NCI-H1092 (cell line): Measurements from ENCODE around the gene NCKAP5.

Source experiments
- DNase-seq: peaks from one replicate; lab custom pipeline; 2025; lab: John Stamatoyannopoulos, UW

The NCKAP5 gene

DNA sequence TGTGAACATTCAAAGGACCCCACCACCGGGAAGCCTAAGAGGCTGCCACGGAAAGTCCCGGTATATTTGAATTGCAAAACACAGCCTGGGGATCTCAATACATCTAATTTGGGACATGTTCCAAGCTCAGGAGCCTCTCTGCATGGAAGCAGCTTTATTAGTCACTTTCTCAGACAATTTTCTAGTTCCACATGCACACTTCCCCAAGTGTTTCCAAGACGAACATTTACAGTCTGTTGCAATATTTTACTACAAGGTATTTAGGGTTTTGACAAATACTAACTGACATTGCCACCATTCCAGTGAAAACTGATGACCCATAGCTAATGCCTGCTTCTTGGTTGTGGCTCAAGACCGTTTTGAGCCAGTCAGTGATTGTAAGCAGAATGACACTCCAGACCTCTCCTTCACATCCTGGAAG, 145.3 kb downstream of the NCKAP5 start:
- DNase-seq: no peak

DNA sequence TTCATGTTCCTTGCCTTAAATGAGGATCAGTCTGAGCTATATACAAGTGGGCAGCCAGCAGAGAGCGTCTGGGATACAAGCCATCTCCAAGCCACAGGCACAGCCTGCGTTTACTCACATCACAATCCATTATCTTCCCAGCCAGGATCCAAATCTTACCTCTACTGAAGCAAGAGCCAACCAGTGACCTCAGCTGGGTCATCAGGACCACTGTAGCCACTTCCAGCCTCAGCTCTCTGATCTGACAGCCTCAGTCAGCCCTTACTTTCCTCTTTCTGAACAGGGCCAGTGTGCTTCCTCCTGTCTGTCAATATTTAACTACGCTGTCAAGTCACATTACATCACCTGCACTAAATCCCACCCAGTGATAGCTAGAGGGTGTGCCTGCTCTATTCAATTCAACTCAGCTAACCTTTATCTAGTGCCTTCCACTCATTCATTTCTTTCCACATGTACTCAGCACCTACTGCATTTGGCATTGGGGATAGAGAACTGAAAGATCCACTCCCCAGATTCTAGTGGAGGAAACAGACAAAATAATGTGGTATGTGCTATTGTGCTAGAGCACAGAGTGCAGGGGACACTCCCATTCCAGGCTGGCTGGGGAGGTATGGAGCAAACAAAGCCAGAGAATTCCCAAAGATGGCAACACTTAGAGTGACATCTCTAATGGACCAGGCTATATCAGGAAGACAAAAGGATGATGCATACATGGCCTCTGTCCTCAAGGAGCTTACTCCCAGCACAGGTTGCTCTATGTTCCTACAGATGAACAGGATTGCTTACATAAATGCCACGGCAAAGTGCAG, 146.5 kb downstream of the NCKAP5 start:
- DNase-seq: peak; percentile 8

DNA sequence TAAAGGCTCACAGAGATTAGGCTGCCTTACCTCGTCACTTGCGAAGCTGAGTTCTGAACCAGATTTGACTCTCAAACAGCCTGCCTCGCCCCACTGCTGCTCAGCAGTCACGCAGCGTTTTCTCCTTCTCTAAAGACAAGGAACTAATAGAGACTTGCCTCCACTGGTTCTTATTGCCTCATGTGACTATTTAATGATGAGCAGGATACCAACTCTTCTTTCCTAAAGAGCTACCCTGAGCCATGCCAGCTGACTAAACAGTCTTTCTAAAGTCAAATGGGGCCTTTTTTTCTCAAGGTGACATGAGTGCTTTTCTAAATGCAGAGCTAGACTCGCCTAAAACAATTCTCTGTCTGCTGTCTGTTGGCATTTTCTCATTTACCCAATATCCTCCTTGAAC, 147.5 kb downstream of the NCKAP5 start:
- DNase-seq: no peak

DNA sequence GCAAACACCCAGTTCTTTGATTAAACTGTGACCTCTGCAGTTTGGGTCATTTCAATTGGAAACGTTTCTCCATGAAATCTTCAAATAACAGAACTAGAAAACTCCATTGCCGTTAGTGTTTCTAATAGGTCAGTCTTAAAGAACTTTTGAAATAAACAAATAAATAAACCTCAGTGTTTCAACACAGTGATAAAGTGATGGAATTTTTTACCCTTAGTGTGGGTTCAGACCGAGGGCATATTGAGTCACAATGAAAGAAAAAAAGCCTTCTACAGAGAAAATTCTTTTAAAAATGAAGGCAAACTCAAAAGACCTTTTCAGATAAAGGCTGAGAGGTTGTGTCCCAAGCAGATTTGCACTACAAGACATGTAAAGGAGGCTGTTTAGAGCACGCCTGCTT, 149.6 kb downstream of the NCKAP5 start:
- DNase-seq: no peak

DNA sequence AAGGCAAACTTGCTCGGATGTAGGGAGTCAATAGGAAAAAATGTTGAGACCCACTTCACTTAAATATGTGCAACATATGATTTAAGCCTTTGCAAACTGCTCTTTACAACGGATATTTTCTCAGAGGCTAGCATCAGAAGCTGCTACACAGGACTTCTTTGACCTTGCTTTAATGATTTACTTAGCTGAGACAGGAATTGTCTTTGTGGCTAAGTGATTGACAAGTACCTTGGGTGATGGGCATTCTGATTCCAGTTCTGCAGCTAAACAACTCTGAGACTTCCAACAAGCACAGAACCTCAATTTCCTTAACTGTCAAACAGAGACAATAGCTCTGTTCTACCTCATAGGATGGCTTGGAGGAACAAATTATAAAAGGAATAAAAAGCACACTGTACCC, 150.2 kb downstream of the NCKAP5 start:
- DNase-seq: no peak

DNA sequence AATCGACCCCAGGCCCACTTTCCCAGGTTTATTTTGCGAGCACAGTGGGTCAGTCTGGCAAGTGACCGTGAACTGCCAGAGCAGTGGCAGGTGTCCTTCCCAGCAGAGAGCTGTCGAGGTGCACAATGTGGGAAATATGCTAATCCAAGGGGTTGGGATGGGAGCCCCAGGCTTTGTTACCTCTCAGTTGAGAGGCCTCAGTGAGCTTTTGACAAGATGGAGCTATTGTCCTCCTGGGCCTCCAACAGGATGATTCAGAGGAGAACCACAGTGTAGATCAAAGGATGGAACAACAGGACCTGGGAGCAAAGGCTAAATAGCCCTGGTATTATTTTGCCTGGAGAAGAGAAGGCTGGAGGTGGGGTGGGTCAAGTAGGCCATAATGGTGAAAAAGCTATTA, 150.8 kb downstream of the NCKAP5 start:
- no peak for DNase-seq

DNA sequence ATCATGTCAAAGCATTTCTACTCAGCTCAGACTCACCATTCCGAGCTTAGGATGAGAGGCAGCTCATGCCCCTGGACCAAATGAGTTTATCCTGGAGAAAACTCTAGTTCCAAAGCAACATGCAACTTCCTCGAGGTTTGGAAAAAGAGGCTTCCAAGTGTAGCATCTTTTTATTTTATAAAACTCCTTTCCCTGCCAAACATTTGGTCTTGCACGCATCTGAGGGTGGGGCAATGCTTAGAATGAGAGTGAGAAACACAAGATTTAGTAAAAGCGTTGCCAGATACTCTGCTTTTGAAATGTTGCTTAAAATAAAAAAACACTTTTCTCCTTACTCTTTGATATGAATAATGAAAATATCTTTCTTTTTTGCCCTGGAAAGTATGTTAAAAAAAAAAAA, 151.5 kb downstream of the NCKAP5 start:
- DNase-seq: no peak

DNA sequence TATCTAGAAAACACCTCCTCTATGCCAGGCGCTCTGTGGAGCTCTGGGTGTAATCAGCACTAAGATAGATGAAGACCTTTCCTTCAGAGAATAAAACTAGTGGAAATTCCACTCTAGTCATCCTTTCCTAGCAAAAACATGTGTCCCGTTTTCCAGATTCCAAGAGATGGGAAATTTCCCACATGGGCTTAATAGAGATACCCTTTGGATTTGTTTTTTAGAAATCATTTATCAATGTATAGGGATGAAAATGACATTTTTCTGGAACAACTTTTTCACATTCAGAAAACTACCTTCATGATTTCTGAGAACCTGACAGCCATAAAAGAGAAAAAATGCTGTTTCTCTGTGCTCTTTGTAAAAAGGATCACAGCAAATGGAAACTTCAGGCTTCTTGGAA, 152.1 kb downstream of the NCKAP5 start:
- no peak for DNase-seq

DNA sequence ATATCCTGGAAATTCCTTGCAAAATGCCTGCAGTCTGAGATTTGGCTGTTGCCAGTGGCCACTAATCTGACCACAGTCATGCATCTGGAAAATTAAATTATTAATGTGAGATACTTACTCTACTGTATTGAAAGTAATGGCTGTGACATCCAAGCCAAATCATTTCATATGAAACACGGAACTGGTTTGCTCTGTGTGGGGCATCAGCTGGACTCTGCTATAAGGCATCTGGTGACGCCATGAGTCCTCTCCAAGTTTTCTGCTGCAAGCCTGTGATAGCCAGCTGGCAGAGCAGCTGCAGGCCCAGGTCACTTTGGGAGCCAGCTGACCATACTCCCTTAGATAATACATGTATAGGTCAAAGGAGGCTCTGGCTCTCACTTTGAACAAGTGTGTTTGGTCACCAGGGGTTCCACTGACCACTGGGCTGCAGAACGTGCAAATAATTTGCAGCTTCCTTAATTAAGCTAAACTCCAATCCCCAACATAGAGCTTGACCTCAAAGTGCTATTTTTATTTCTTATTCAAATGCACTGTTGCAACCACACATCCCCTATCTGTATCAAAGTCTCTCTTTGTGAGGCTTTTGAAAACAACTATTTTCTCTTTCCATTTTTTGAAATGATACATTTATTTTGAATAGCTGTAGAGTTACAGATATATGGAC, 152.9 kb downstream of the NCKAP5 start:
- no peak for DNase-seq

DNA sequence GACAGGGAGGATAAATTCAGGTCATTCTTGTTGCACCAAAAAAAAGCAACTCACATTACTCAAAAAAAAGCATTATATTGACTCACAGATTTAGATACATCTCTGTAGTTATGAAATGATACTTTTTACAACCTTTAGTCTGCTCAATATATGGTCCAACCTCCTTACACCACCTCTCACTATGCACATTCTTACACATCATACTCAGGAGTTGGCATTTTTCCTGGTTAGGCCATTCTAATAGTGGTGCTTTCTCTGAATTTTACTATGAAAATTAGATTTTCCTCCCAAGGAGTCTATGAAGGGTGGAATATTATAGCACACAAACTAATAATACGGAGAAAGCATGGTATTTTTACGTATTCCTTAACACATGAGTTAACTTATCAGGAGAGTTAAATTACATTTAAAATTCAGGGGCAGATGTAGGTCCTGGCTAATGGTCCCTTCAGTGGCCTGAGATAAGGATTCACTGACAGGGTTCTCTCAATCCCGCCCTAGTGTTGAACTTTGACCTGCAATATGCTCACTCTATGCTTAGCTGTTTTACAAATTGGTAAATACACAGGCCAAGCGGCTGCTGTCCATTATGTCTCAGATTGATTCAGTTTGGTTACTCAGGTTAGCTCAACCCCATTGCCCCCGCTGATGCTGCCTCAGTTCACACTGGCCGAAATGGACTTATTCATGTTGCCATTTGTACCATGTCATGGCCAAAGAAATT, 153.6 kb downstream of the NCKAP5 start:
- DNase-seq: no peak

DNA sequence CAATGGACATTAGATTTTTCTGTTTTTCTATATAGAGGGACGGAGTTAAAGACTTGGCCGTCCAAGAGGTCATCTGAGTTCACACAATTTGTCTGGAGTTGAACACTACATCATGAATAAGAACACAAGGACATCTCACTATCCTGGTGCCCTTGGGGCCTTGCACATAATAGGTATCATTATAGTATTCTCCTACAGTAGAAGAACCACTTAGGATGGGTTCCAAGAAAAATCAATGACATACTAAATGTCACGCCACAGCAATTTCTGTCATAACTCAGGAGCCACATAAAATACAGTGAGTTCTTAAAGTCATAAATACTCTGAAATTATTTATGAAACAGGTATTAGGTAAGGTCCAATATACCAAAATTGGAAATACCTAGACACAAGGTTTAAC, 154.4 kb downstream of the NCKAP5 start:
- no peak for DNase-seq

DNA sequence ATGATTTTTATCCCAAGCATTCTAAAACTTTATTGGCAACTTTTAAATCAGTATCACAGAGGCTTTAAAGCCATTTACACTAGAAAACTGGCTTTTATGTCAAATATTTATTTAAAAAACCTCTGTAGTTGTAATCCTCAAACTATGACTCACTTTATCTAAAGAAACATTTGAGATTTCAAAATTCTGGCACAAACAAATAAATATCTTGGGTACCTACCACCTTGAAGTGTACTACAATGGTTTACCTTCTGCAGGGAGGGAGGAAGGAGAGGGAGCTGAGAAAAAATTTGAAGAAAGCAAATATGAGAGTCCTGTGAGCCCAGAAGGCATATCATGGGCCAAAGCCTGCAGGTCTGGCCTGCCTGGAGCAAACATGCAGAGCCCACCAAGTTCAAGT, 155.6 kb downstream of the NCKAP5 start:
- no peak for DNase-seq

DNA sequence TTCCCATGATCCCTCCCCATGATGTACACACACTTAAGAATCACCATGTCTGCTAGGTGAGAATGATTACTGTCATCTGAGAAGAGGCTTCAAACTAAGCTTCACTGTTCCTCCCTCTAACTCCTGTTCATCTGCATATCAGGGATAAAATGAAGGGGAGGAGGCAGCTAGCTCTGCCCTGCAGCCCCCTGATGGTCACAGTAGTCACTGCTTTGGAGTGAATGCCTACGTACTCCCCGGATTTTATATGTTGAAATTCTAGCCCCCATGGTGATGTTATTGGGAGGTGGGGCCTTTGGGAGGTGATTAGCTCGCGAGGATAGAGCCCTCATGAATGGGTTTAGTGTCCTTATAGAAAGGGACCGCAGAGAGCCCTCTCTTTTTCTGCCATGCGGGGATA, 156.4 kb downstream of the NCKAP5 start:
- no peak for DNase-seq

DNA sequence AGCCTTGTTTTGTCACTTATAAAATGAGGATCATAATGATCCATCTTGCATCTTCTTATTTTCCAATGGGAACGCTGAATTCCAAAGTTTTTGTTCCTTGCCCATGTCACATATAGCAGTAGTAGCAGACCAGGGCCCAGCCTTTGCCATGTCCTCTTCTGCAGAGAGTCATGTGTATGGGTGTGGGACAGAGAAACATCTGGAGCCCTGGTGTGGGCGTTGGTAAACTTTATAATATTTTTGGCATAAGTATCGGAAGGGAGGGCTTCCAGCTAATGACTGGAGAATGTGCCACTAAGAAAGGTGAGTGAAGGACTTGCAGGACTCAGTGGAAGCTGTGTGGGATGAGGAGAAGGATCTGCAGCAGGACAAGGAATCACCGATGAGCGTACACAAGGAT, 157.2 kb downstream of the NCKAP5 start:
- no peak for DNase-seq

DNA sequence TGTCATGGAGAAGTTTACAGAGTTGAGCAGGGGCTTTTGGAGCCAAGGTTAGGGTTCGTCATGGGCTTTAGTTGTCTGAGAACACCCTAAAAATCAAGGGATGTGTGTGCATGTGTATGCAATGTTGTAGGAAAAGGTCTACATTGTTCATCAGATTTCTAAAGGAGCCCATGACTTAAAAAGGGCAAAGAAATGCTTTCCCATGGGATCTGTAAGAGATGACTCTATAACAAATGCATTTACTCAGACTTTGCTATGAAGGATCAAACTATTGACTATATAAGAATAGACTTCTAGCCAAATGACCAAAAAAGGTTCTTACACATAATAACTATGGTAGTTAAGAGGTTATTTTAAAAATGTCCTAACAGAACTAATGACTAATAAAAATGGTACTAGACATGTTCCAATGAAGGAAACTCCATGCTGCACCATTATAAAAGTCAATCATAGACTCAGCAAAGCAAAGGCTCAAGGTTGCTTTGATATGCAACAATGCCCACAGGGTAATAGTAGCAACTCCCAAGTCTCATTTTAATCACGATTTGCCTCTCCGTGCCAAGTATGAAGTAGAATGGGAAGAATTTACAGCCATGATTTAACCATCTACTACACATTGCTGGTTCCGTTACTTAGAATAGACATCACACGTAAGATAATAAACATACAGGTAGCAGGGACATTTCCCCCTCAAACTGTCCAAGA, 158.5 kb downstream of the NCKAP5 start:
- DNase-seq: no peak

DNA sequence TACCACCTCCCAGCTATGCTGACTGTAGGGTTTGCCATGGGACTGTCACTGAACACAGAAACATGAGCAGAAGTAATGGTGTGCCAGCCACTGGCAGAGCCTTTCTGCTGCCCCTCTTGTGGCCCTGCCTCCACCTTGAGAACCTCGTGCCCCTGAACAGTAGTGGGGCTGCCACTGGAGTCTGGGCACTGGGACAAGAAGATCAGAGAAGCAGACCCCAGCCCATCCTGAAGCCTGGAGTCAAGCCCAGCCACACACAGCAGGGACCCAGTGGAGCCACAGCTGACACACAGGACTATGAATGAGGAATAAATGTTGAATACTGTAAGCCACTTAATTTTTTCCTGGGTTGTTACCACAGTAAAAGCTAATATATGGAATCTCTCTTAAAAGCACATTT, 159.6 kb downstream of the NCKAP5 start:
- no peak for DNase-seq

DNA sequence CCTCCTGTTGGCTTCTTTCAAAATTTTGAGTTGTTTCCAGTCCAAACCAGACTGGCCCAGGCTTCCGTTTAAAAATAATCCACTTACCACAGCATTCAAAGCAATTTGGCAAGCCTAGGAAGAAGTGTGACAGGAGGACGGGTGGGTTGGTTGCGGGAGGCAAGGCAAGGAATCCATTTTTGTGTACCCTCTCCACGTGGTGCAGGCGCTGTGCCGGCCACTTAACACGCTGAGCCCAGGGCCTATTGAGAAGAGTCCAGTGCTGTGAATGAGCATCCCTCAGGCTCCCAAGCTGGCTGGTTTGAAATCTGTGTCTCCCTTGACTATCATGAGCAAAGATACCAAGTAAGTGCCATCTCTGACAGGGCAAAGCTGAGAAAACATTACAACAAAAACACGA, 160.9 kb downstream of the NCKAP5 start:
- DNase-seq: no peak

DNA sequence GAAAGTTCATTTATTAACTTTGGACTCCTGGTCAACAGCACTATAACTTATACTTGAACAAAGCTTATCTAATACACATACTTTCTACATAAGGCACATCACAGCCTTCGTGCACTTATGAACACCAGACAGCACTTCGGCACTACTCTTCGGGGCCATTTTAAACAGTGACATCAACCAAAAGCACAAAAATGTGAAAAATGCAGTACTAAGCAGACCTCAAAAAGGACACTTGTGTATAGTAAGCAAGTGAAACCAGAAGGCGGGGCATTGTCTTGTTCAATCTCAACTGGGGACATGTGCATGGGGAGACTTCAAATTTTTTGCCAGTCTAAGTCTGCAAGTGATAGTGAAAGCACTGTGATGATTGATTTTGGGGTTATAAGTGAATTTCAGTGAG, 163.0 kb downstream of the NCKAP5 start:
- no peak for DNase-seq

DNA sequence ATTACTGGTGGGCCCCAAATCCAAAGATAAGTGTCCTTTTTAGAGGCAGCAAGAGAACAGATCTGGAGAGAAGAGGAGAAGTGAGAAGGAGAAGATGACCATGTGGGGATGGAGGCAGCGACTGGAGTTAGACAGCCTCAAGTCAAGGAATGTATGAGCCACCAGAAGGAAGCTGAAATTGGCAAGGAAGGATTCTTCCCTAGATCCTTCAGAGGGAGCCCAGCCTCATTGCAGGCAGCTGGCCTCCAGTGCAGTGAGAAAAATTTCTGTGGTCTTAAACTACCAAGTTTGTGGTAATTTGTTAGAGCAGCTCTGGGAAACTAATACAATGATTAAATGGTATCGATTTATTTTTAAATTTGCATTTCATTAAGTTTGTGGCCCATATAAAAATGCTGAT, 167.9 kb downstream of the NCKAP5 start:
- no peak for DNase-seq

DNA sequence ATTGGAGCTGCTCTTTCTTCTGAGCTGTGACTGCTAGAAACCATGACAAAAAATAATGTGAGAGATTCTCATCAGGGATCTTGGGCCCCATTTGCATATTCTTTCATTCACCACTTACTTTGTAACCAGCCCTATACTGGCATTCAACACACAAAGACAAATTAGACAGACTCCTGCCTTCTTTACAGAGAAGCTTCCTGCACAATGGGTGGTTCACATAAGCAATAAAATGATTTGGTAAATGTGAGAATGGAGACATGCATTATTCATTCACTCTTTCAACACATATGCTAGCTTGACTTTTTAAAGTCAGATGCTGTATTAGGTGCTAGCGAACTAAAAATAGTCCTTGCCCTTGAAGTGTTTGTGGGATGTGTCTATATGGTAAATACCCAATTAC, 174.4 kb downstream of the NCKAP5 start:
- no peak for DNase-seq

DNA sequence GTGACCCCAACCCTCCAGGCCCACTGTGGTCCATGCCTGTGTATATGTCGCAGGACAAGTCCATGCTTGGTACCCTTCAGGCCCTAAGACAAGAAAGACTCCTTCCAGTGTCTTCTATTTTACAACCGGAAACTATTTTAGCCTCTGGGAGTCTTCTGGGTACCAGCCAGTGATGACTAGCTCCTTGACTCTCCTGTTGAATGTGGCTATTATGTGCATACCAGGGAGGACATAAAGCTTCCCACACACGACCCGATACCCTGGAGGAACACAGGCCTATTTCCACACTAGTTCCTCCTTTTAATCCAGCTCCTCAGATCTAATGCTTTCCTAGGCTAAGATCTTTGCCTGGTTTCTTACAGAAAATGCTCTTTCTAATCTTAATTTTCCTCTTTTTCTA, 178.1 kb downstream of the NCKAP5 start:
- no peak for DNase-seq

DNA sequence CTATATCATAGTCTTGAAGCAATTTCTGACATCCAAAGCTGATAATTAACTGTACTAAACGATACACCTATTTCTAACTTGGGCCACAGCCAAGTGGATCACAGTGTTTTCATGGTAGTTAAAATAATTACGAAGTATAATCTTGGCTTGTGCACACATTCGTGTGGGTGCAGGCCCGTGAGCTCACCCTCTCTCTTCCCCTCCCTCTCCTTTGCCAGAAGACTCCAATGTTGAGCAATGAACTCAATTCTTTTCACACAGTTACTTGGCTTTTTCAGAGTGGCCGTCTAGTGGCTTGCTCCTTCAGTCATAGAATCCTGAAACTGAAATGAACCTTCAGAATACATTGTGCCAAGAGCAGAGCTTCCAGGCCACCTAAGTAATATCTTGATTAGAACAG, 178.7 kb downstream of the NCKAP5 start:
- DNase-seq: no peak

DNA sequence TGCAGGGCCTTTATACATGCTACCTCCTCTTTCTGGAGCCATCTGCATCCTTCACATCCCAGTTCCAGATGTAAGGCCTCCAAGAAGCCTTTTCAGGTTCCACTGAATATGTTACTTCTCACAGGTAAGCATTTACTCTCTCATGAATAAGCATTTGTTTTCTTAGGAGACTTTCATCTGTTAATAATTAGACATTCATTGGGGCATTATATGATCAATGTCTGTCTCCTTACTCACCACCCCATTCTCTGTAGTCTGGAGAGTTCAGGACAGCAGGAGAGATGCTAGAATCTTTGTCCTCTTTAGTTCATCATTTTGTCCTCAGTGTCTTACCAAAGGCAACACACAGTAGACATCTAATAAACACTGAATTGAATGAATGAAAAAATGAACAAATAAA, 185.7 kb downstream of the NCKAP5 start:
- DNase-seq: no peak
